Measurements from ENCODE around the gene VWA5B1.
"Not testable (repeated sequence)": the region's sequence is repeated elsewhere in the genome, so short reads cannot be mapped to it uniquely, and the experiment has no call there.

VWA5B1 gene

GRCh38 chr1:20290624-20291597, at the start of gene VWA5B1:
VWA5B1 (plus strand) TSS chr1:20290875; CDS start chr1:20310602, 19,727 bp downstream.
- DNase-seq: no peak

GRCh38 chr1:20242890-20243479, 47.7 kb upstream of the VWA5B1 start:
- no peak for DNase-seq

- no peak for DNase-seq
Measured at GRCh38 chr1:20248971-20249612, 41.6 kb upstream of the VWA5B1 start.

GRCh38 chr1:20250340-20250989, 40.2 kb upstream of the VWA5B1 start:
- DNase-seq: no peak

DNA sequence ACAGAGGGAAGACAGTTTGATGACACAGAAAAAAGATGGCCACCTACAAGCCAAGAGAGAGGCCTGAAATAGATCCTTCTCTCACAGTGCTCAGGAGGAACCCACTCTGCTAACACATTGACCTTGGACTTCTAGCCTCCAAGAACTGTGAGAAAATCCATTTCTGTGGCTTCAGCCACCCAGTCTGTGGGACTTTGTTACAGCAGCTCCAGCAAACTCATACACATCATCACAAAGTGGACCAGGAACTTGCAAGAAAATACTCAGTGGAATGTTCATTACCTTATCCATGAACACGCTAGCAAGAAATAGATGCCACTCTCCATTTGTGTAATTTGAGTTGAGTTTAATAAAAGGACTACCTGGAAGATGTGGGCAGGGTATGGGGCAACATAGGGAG, 38.1 kb upstream of the VWA5B1 start:
- DNase-seq: no peak

GRCh38 chr1:20255666-20256065, 35.0 kb upstream of the VWA5B1 start:
- DNase-seq: no peak

DNA sequence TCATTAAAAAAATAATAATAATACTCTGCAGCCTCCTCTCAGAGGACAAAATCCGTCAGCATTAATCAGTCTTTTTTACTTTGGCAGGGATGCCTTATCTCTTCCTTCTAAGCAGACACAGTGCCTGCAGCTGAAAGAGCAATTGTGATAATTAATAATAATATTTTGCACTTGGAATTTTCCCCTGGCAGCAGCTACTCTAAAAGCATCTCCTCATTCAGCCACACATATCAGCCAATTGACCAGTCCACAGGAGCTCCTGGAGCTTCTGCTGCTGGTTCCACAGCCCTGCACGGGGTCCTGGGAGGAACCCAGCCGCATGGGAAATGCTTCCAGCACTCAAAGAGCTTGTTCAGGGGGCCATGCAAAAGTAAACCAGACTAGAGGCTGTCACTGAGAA, 31.0 kb upstream of the VWA5B1 start:
- DNase-seq: no peak

DNA sequence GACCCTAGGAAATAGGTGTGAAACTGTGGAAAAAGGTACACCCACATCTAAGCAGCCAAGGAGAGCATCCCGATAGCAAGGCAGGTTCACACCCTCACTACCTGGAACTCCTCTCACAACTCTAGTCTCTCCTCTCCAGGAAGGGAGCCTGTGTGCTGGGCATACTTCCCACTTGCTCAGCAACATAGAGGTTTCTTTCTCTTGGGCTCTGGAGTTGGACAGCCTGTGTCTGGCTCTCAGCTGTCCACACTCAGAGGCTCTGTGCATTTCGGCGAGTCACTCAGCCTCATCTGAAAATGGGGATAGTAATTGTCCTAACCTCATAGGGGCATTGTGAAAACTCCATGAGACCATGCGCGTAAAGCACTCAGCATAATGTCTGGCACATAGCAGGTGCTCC, 29.6 kb upstream of the VWA5B1 start:
- no peak for DNase-seq

- DNase-seq: no peak
Measured at GRCh38 chr1:20262810-20263534, 27.7 kb upstream of the VWA5B1 start.

GRCh38 chr1:20265250-20265649, 25.4 kb upstream of the VWA5B1 start:
- DNase-seq: no peak

DNA sequence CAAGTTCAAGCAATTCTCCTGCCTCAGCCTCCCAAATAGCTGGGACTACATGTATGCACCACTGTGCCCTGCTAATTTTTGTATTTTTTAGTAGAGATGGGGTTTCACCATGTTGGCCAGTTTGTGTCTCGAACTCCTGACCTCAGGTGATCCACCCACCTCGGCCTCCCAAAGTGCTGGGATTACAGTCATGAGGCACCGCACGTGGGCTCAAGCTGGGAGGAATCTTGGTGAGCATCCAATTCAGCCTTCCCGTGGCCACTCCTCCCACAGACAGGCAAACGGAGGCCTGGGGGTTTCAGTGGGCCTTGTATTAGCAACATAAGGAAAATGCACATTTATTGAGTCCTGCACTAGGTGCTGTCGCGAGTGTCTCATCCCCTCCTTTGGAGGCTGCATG, 24.5 kb upstream of the VWA5B1 start:
- DNase-seq: no peak

- DNase-seq: no peak
Measured at GRCh38 chr1:20266642-20267041, 24.0 kb upstream of the VWA5B1 start.

GRCh38 chr1:20271498-20272400, 18.9 kb upstream of the VWA5B1 start:
- no peak for DNase-seq

- not testable (repeated sequence) for DNase-seq
Measured at GRCh38 chr1:20273716-20274115, 17.0 kb upstream of the VWA5B1 start.

- no peak for DNase-seq
Measured at GRCh38 chr1:20275319-20275925, 15.3 kb upstream of the VWA5B1 start.

DNA sequence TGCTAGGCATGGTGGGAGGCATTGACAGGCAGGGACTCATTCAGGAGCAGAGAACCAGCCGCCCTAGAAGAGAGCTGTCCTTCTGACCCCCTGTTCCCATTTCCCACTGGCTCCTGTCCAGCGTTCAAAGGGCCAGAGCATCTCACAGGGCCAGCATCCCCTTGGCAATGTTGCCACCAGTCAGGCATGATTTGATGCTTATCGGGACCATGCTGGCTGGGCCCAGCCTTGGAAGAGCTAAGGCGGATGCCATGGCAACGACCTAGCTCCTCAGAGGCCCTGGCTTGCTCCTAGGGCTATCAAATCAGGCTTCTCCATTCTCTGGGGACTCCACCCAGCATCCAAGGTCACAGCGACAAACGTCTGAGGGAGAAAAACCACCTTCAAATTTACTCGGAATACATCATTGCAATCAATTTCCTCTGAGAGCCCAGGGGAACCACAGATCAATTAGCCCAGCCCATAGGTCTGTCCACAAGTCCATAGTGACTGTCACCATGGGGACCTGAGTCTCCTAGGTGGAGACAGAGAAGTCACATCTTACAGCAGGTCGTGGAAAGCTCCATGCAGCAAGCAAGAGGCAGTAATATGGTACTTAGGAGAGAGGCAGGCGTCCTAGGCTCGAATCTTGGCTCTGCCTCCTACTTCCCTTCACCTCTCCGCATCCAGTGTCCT, 14.1 kb upstream of the VWA5B1 start:
- no peak for DNase-seq

- DNase-seq: no peak
Measured at GRCh38 chr1:20278692-20279130, 12.0 kb upstream of the VWA5B1 start.

DNA sequence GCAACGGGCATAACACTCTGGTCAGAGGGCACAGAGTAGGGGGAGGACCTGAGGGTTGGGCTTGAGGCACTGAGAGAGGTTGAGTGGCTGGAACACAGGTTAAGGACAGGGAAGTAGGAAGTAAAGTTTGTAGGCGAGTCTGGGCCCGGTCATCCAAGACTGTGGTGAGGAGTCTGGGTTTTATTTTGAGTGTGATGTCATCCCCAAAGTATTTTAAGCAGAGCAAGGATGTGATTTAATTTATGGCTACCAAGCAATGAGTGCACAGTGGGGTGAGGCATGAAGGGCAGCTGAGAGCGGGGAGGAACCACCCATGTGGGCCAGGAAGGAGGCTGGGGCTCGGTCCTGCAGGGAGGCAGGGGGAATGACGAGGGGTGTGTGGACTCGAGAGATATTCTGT, 11.2 kb upstream of the VWA5B1 start:
- no peak for DNase-seq

DNA sequence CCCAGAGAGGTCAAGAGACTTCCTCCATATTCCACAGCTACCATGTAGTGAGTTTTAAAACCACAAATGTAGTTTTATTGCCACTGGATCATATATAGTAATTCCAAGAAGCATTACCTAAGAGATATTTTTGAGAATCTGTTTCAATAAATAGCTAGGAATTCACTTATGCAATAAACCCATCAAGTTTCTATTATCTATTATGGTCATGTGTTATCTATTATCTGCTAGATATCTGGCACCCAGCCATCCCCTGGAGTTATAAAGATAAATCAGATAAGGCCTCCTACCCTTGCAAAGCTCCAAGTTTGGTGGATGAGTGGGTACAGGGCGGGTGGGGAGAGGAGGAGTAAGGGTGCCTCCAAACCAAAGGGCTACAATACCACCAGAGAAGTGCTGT, 10.3 kb upstream of the VWA5B1 start:
- no peak for DNase-seq

DNA sequence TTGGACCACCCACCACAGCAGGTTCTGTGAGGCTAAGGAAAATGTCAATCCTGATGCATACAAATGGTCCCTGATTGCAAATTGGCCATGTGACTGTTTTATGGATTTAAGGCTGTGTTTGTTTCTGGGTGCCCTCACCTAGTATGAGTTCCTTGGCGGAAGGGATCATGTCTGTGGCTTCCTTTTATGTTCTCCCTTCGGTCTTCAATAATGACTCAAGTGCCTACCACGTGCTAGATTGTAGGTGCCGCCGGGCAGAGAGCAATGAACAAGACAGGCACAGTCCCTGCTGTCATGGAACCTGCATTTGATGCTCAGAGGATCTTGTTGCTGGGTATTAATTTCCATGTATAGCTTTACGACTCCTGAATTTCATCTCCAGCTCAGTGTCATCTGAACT, 9.8 kb upstream of the VWA5B1 start:
- no peak for DNase-seq
